Neural crest cell (in vitro differentiated cells): ENCODE results near the gene UBC. TPM values are rescaled to one million over a fixed set of nuclear protein-coding genes. Genes with fewer than 3 reads are reported as not detected.
"Not testable (repeated sequence)": the region's sequence is repeated elsewhere in the genome, so short reads cannot be mapped to it uniquely, and the experiment has no call there.

Experiments used
- DNase-seq: peaks from one replicate; pipeline ENCODE4 v3.0.0; 2021; ENCODE audit warnings: low read depth, mixed read lengths, low spot score
- H3K27ac Mint-ChIP-seq: one replicate; pipeline ENCODE4 v1.8.0; 2021; ENCODE audit warnings: mild to moderate bottlenecking, mixed read lengths; ENCODE audit not compliant: unreplicated experiment
- H3K27me3 Mint-ChIP-seq: 2 replicates; pipeline ENCODE4 v1.8.0; 2021; ENCODE audit warnings: low read depth, mild to moderate bottlenecking, mixed read lengths
- H3K36me3 Mint-ChIP-seq: 2 replicates; pipeline ENCODE4 v1.8.0; 2021; ENCODE audit warnings: low read depth, mild to moderate bottlenecking, mixed read lengths
- H3K4me1 Mint-ChIP-seq: 2 replicates; pipeline ENCODE4 v1.8.0; 2021; ENCODE audit warnings: mixed read lengths
- H3K4me3 Mint-ChIP-seq: one replicate; pipeline ENCODE4 v1.8.0; 2021; ENCODE audit warnings: mild to moderate bottlenecking, mixed read lengths
- H3K9me3 Mint-ChIP-seq: 2 replicates; pipeline ENCODE4 v1.8.0; 2021; ENCODE audit warnings: mixed read lengths
- CTCF ChIP-seq: fragments of 200-600 bp; sonication (generic); conservative IDR thresholded peaks from 2 replicates; pipeline ENCODE4 v1.5.0; 2021; ENCODE audit warnings: antibody characterized with exemption, mild to moderate bottlenecking
- total RNA-seq: library from RNA; stranded (reverse); gene quantifications from 2 replicates; pipeline ENCODE4 v1.2.1, GENCODE V29; 2021

UBC gene
- total RNA-seq, 1 donor from 2014 or later = 687 TPM

DNA sequence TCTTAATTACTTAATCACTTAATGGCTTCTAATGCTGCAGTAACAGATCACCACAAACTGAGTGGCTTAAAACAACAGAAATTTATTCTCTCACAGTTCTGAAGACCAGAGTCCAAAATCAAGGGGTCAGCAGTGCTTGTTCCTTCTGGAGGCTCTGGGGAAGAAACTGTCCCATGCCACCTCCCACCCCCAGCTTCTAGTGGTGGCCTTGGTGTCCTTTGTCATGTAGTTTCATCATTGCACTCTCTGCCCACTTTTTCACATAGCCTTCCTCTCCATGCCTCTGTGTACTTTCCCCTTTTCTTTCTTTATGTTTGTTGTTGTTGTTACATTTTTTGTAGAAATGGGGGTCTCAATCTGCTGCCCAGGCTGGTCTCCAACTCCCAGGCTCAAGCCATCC, 16.1 kb upstream of the UBC start:
- TF ChIP-seq CTCF = no peak
- Mint-ChIP-seq H3K9me3 (peaks cover 7% of the 10 kb centered on the region), H3K4me1 (peaks cover 15% of the 10 kb centered on the region), H3K36me3 (peaks cover 8% of the 10 kb centered on the region), H3K27me3 (peaks cover 16% of the 10 kb centered on the region), H3K27ac (no peak overlapping the region), H3K4me3 (peak overlapping the region; percentile 25)
- DNase-seq = no peak

GRCh38 chr12:124929649-124930419, 15.4 kb upstream of the UBC start:
- no peak overlapping the region for H3K27ac Mint-ChIP-seq
- peaks cover 16% of the 10 kb centered on the region for H3K27me3 Mint-ChIP-seq
- H3K9me3 Mint-ChIP-seq = peaks cover 7% of the 10 kb centered on the region
- TF ChIP-seq CTCF = no peak
- no peak for DNase-seq
- H3K36me3 Mint-ChIP-seq = peaks cover 8% of the 10 kb centered on the region
- H3K4me3 Mint-ChIP-seq = peak overlapping the region; percentile 67
- peaks cover 15% of the 10 kb centered on the region for H3K4me1 Mint-ChIP-seq

GRCh38 chr12:124928912-124929530, 14.6 kb upstream of the UBC start:
- Mint-ChIP-seq H3K9me3 (peaks cover 7% of the 10 kb centered on the region), H3K4me3 (peak overlapping the region; percentile 67), H3K4me1 (peaks cover 18% of the 10 kb centered on the region), H3K27me3 (peaks cover 17% of the 10 kb centered on the region), H3K36me3 (peaks cover 8% of the 10 kb centered on the region), H3K27ac (no peak overlapping the region)
- no peak for DNase-seq
- TF ChIP-seq CTCF = no peak

- TF ChIP-seq CTCF = no peak
- H3K4me1 Mint-ChIP-seq = peaks cover 21% of the 10 kb centered on the region
- peaks cover 7% of the 10 kb centered on the region for H3K9me3 Mint-ChIP-seq
- H3K27ac Mint-ChIP-seq = peak overlapping the region; percentile 88
- H3K36me3 Mint-ChIP-seq = peaks cover 8% of the 10 kb centered on the region
- no peak for DNase-seq
- peaks cover 19% of the 10 kb centered on the region for H3K27me3 Mint-ChIP-seq
- peak overlapping the region; percentile 95 for H3K4me3 Mint-ChIP-seq
Observed at GRCh38 chr12:124928095-124928911, 13.9 kb upstream of the UBC start.

DNA sequence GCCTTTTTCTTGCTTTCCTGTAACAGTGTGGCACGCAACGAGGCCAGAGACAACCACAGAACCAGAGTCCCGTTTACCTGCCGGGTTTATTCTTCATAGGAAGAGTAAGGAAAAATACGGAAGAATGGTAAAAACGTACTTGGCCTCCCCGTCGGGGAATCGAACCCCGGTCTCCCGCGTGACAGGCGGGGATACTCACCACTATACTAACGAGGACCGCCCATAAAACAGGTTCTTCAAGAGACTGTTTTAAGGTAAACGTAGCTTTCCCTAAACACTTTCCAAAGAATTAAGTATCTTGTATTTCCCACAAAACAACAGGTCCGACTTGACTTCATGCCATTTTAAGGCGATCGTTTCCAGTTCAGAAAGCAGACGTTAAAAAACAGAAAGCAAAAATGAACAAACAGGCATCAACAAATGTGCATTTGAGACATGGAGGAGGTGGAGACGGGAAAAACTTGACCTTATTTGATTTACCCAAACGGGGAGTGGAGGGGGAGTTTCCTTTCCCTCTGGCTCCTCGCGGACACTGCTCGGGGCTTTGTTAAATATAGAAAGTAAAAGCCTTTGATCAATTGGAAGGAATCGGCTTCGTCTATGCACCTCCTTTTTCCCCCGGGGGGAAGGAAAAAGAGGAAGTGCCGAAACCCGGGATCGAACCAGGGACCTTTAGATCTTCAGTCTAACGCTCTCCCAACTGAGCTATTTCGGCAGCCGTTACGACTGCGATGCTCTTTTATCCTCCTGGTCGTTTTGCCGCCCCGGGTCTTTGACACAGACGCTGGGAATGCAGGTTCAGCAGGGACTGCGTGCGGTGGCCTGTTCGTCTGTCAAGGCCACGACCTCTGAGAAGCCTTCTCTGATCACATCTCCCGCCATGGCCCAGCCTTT, 13.0 kb upstream of the UBC start:
- peaks cover 8% of the 10 kb centered on the region for H3K36me3 Mint-ChIP-seq
- H3K9me3 Mint-ChIP-seq = peaks cover 7% of the 10 kb centered on the region
- H3K4me3 Mint-ChIP-seq = peak overlapping the region; percentile 95
- peaks cover 21% of the 10 kb centered on the region for H3K27me3 Mint-ChIP-seq
- TF ChIP-seq CTCF = no peak
- peaks cover 25% of the 10 kb centered on the region for H3K4me1 Mint-ChIP-seq
- H3K27ac Mint-ChIP-seq = peak overlapping the region; percentile 88
- DNase-seq = peak; percentile 98

DNA sequence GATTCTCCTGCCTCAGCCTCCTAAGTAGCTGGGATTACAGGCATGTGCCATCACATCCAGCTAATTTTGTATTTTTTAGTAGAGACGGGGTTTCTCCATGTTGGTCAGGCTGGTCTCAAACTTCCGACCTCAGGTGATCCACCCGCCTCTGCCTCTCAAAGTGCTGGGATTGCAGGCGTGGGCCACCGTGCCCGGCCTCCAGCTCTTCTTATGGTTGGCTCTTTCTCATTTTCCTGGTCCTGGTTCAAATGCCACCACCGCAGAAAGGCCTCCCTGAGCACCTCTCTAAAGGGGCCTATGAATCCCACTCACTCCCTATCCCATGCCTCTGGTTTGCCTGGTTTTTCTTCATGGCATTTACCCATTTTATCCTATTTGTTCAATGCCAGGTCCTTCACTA, 11.3 kb upstream of the UBC start:
- peaks cover 31% of the 10 kb centered on the region for H3K27me3 Mint-ChIP-seq
- H3K36me3 Mint-ChIP-seq, DNase-seq, H3K9me3 Mint-ChIP-seq, H3K27ac Mint-ChIP-seq: not testable (repeated sequence)
- peaks cover 41% of the 10 kb centered on the region for H3K4me1 Mint-ChIP-seq
- H3K4me3 Mint-ChIP-seq = peak overlapping the region; percentile 95
